GM11168 (cell line): ENCODE results near the gene KRTAP4-16.
"Not testable (repeated sequence)": the region's sequence is repeated elsewhere in the genome, so short reads cannot be mapped to it uniquely, and the experiment has no call there.

Experiments used
- in situ Hi-C: fragments of 300-500 bp; cut with MboI; formaldehyde crosslinking; loops from one replicate; pipeline ENCODE4 v1.12.0; 2022; ENCODE audit warnings: low sequenced_read_pairs; ENCODE audit not compliant: unreplicated experiment

KRTAP4-16 gene

GRCh38 chr17:41082626-41083025, 19.4 kb downstream of the KRTAP4-16 start:
- in situ Hi-C loops, result no loop called here

- in situ Hi-C loops, result no loop called here
These were observed 25.2 kb downstream of the KRTAP4-16 start for GRCh38 chr17:41076788-41077187.

GRCh38 chr17:41073676-41074075, 28.3 kb downstream of the KRTAP4-16 start:
- in situ Hi-C loops, result no loop called here

GRCh38 chr17:41071606-41072360, 30.2 kb downstream of the KRTAP4-16 start:
- in situ Hi-C loops, result no loop called here

GRCh38 chr17:41069031-41069430, 33.0 kb downstream of the KRTAP4-16 start:
- in situ Hi-C loops, result no loop called here

GRCh38 chr17:41067281-41067680, 34.7 kb downstream of the KRTAP4-16 start:
- in situ Hi-C loops, result no loop called here

GRCh38 chr17:41065829-41066624, 36.0 kb downstream of the KRTAP4-16 start, which contains the start of gene KRTAP2-4:
KRTAP2-4 (minus strand) TSS chr17:41065879; CDS start chr17:41065845, 34 bp downstream.
- in situ Hi-C loops, result no loop called here

- in situ Hi-C loops, result not testable (repeated sequence)
These were observed 36.9 kb downstream of the KRTAP4-16 start for GRCh38 chr17:41065016-41065689.

- in situ Hi-C loops, result no loop called here
These were observed 37.7 kb downstream of the KRTAP4-16 start for GRCh38 chr17:41064301-41064700.

- in situ Hi-C loops, result no loop called here
These were observed 38.6 kb downstream of the KRTAP4-16 start for GRCh38 chr17:41063449-41063848.

- in situ Hi-C loops, result no loop called here
These were observed 40.0 kb downstream of the KRTAP4-16 start for GRCh38 chr17:41061964-41062363.

- in situ Hi-C loops, result no loop called here
These were observed 41.9 kb downstream of the KRTAP4-16 start, which contains the start of gene KRTAP2-3 for GRCh38 chr17:41060052-41060604. KRTAP2-3 (minus strand) TSS chr17:41060114; CDS start chr17:41060050, 64 bp downstream.

GRCh38 chr17:41059276-41060051, 42.5 kb downstream of the KRTAP4-16 start:
- in situ Hi-C loops, result not testable (repeated sequence)

GRCh38 chr17:41058741-41059140, 43.3 kb downstream of the KRTAP4-16 start:
- in situ Hi-C loops, result no loop called here

- in situ Hi-C loops, result no loop called here
These were observed 44.5 kb downstream of the KRTAP4-16 start for GRCh38 chr17:41057547-41057946.

- in situ Hi-C loops, result not testable (repeated sequence)
These were observed 46.9 kb downstream of the KRTAP4-16 start, which contains the start of gene KRTAP2-2 for GRCh38 chr17:41055130-41055529. KRTAP2-2 (minus strand) TSS chr17:41055230; CDS start chr17:41055211, 19 bp downstream.

GRCh38 chr17:41054556-41054955, 47.5 kb downstream of the KRTAP4-16 start:
- in situ Hi-C loops, result not testable (repeated sequence)

GRCh38 chr17:41054025-41054424, 48.0 kb downstream of the KRTAP4-16 start:
- in situ Hi-C loops, result no loop called here

GRCh38 chr17:41052566-41052965, 49.4 kb downstream of the KRTAP4-16 start:
- in situ Hi-C loops, result no loop called here
